ENCODE data around the gene DHRS13.

DNA sequence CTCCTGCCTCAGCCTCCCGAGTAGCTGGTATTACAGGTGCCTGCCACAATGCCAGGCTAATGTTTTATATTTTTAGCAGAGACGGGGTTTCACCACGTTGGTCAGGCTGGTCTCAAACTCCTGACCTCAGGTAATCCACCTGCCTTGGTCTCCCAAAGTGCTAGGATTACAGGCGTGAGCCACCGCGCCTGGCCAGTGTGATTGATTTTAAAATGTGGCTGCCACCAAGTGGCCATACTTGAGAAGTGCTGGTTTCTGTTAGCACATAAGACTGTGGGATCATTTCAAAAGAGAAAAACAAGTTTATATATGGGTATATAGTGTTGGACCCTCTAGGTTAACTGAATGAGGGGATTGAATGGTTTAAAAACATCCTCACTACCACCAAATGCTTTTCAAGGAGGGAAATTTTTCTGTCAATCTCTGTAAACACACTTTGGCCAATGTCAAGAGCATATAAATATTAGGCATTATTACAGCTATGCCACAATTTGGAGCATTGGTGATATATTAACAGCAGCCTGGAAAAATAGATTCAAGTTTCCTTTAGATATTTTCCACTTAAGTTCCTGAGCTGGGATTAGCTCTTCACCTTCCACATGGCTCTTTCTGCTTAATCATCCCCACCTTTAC lies 13.5 kb upstream of the DHRS13 start:
- TF ChIP-seq POLR2A (IDR thresholded peaks at IDR 0.05) (no peak), EP300 (IDR thresholded peaks at IDR 0.05) (no peak)
